ENCODE measurements around the gene CLSTN2.

DNA sequence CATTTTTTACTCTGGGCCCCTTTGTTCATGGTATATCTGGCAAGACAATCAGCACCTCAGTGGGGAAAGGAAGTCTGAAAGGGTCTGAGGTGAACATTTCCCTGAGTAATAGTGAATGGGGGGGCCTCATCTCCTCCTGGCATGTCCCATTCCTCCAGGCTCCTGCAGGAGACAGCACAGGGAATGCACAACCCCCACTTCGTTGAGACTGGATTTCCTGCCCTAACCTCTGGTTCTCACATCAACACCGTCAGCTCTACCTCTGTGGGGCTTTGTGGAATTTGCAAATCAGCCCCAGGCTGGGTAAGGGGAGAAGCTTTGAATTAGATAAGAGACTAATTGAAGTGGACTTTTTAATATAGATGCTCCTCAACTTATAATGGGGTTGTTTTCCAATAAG is 574.5 kb downstream of the CLSTN2 start:
- TF ChIP-seq POLR2A (IDR thresholded peaks at IDR 0.05) (no peak), POLR2AphosphoS5 (IDR thresholded peaks at IDR 0.05) (no peak)
- TF ChIP-seq, protein P1, sequence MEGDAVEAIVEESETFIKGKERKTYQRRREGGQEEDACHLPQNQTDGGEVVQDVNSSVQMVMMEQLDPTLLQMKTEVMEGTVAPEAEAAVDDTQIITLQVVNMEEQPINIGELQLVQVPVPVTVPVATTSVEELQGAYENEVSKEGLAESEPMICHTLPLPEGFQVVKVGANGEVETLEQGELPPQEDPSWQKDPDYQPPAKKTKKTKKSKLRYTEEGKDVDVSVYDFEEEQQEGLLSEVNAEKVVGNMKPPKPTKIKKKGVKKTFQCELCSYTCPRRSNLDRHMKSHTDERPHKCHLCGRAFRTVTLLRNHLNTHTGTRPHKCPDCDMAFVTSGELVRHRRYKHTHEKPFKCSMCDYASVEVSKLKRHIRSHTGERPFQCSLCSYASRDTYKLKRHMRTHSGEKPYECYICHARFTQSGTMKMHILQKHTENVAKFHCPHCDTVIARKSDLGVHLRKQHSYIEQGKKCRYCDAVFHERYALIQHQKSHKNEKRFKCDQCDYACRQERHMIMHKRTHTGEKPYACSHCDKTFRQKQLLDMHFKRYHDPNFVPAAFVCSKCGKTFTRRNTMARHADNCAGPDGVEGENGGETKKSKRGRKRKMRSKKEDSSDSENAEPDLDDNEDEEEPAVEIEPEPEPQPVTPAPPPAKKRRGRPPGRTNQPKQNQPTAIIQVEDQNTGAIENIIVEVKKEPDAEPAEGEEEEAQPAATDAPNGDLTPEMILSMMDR (IDR thresholded peaks at IDR 0.05 in 8 of 11, conservative IDR thresholded peaks at IDR 0.05 in 3 of 11) = no peak
